ENCODE data around the gene UTS2.

The UTS2 gene

DNA sequence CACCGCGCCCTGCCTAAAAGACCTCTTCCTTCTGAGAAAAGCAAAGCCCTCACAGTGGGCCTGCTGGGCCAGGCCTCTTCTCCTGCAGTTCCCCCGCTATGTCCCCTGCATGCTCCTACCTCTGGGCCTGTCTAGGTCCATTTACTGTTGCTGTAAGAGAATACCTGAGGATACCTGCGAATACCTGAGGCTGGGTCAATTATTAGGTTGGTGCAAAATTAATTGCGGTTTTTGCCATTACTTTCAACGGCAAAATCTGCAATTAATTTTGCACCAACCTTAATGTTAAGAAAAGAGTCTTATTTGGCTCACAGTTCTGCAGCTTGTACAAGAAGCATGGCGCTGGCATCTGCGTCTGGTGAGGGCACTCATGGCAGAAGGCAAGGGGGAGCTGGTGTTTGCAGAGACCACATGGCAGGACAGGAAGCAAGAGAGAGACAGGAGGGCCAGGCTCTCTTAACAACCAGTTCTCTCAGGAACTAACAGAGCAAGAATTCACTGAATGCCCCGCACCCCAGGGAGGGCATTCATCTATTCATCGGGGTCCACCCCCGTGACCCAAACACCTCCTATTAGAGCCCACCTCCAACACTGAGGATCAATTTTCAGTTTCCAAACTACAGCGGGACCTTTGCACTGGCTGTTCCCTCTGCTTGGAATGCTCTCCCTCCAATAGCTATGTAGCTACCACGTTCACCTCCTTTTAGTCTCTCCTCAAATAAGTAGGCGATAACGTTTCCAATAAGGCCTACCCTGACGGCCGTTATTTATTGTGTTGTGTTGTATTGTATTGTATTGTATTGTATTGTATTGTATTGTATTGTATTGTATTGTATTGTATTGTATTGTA lies 9.6 kb upstream of the UTS2 start:
- no peak for DNase-seq (ENCODE audit: low spot score)

- no peak for DNase-seq (ENCODE audit: low spot score)
These were observed 8.6 kb upstream of the UTS2 start for GRCh38 chr1:7861452-7861851.

GRCh38 chr1:7860130-7860529 lies 7.3 kb upstream of the UTS2 start:
- no peak for DNase-seq (ENCODE audit: low spot score)

- no peak for DNase-seq (ENCODE audit: low spot score)
These were observed 6.5 kb upstream of the UTS2 start for GRCh38 chr1:7859406-7859805.

GRCh38 chr1:7857985-7858384 lies 5.1 kb upstream of the UTS2 start:
- no peak for DNase-seq (ENCODE audit: low spot score)

GRCh38 chr1:7857000-7857399 lies 4.1 kb upstream of the UTS2 start:
- no peak for DNase-seq (ENCODE audit: low spot score)

GRCh38 chr1:7856345-7856744 lies 3.5 kb upstream of the UTS2 start:
- DNase-seq (ENCODE audit: low spot score) = no peak

GRCh38 chr1:7853684-7854026 lies 790 bp upstream of the UTS2 start:
- no peak for DNase-seq (ENCODE audit: low spot score)

DNA sequence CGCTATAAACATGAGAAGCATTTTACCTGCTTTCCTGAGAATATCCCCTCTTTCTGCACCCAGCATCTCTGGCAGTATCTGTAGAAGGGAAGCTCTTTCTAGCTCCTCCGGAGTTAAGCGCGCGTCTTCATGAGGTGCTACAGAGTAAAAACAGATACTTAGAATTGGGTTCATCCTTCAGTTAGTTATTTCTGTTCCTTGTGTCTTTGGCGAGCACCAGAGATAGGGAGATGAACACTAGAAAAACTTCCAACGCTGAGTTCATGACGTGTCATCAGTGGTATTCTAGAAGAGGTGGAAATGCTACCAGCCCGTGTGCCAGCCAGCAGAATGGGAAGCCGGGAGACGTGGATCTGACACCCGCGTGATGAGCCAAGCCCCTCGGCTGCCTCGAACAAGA lies 2.1 kb downstream of the UTS2 start:
- no peak for DNase-seq (ENCODE audit: low spot score)

GRCh38 chr1:7847599-7847998 lies 5.3 kb downstream of the UTS2 start:
- DNase-seq (ENCODE audit: low spot score) = no peak

DNA sequence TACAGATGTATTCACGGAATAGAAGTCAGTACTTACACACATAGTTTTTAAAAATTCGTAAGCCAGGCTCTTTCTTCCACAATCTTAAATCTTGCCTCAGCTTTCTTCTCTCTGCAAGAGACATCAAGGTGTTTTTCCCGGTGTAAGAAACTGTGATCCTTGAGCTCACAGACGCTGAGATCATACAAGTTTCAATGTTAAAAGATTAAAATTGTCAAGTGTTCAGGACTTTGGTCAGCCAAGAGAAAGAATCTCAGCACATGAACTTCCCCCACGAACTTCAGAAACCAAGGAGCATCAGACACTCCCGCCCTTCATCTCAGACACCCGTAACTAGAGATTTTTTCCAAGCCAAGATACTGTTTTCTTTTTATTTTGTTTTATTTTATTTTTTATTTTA lies 6.2 kb downstream of the UTS2 start:
- no peak for DNase-seq (ENCODE audit: low spot score)

- DNase-seq (ENCODE audit: low spot score) = no peak
These were observed 7.1 kb downstream of the UTS2 start for GRCh38 chr1:7845761-7846160.

GRCh38 chr1:7842517-7842916 lies 10.3 kb downstream of the UTS2 start:
- no peak for DNase-seq (ENCODE audit: low spot score)

- DNase-seq (ENCODE audit: low spot score) = no peak
These were observed 13.3 kb downstream of the UTS2 start for GRCh38 chr1:7839526-7839925.

GRCh38 chr1:7838714-7839113 lies 14.2 kb downstream of the UTS2 start:
- DNase-seq (ENCODE audit: low spot score) = no peak

- DNase-seq (ENCODE audit: low spot score) = no peak
These were observed 19.8 kb downstream of the UTS2 start for GRCh38 chr1:7833035-7833434.

GRCh38 chr1:7831458-7831857 lies 21.4 kb downstream of the UTS2 start:
- DNase-seq (ENCODE audit: low spot score) = no peak

DNA sequence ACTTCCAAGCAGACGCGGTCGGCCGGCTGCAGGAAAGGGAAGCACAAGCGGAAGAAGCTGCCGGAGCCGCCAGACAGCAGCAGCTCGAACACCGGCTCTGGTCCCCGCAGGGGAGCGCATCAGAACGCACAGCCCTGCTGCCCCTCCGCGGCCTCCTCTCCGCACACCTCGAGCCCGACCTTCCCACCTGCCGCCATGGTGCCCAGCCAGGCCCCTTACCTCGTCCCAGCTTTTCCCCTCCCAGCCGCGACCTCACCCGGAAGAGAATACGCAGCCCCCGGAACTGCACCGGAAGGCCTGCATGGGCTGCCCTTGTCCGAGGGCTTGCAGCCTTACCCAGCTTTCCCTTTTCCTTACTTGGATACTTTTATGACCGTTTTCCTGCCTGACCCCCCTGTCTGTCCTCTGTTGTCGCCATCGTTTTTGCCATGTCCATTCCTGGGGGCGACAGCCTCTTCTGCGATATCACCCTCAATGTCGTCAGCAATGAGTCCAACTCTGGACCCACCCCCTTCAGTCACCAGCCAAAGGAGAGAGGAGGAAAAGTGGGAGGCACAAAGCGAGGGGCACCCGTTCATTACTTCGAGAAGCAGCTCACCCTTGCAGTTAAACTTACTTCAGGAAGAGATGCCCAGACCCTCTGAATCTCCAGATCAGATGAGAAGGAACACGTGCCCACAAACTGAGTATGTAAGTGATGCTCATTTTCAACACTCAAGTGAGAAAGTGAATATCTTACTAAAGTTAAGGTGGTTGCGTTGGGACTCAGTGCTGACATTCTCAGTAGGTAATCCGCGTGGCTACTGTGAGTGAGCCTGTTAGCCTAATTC lies 25.5 kb downstream of the UTS2 start:
- DNase-seq (ENCODE audit: low spot score) = peak; percentile 5

- DNase-seq (ENCODE audit: low spot score) = no peak
These were observed 26.5 kb downstream of the UTS2 start for GRCh38 chr1:7826363-7826762.

GRCh38 chr1:7824701-7825100 lies 28.2 kb downstream of the UTS2 start:
- DNase-seq (ENCODE audit: low spot score) = no peak

DNA sequence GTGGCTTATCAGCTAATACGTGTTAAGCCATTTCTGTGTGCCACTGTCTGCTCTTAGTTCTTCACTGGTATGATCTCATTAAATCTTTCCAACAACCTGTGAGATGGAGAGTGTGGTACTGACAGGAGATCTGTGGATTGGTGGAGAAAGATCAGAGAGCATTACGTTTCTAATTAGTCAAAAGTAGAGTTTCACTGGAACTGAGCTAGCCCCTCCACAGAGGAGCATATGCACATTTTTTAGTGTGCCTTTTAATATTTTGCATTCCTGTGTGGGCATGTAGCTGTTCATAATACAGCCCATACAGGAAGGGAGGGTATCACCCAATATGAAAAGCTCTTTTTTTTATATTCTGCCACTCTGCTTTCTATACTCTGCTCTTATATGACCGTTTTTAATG lies 31.6 kb downstream of the UTS2 start:
- DNase-seq (ENCODE audit: low spot score) = no peak

DNA sequence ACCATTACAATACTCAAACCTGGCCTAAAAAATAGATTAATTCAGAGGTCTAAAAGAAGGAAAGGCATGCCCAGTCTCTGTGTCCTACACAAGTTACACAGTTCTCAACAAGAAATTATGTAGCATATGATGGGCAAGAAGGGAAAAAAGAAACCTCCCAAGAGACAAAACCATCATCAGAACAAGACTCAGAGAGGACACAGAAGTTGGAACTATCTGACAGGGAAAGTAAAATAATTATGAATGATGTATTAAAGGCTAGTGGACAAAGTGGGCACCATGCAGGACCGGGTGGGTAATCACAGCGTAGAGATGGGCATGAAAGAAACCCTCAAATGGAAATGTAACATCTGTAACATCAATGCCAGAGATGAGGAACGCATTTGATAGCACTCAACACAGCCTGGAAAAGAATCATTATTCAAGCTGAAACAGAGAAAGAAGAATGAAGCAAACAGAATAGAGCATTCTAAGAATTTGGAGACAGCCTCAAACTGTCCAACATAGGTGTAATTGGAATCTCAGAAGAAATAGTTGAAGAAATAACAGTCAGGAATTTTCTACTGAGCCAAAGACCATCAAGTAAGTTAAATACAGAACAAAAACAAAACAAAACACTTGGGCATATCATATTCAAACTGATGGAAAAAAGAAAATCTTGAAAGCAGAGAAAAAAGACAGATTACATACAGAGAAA lies 39.0 kb downstream of the UTS2 start:
- no peak for DNase-seq (ENCODE audit: low spot score)

GRCh38 chr1:7811476-7811875 lies 41.4 kb downstream of the UTS2 start:
- no peak for DNase-seq (ENCODE audit: low spot score)

Data from CD4-positive, alpha-beta T cell treated with Interleukin-15 for 4 hours (primary cell).